Thoracic aorta (tissue), 2 donors: ENCODE data around the gene THY1. TPM values are rescaled to one million over a fixed set of nuclear protein-coding genes. Genes with fewer than 3 reads are reported as not detected.

Experiments used
- ATAC-seq: fragments of 150-250 bp; one replicate; pipeline ENCODE4 v1.8.0; 2017; ENCODE audit warnings: low read depth; ENCODE audit not compliant: insufficient number of reproducible peaks, low FRiP score
- DNase-seq: peaks from one replicate; pipeline ENCODE4 v3.0.0-alpha.2; 2020; ENCODE audit warnings: low spot score
- H3K27ac ChIP-seq, 2 donors: fragments of 200-600 bp; sonication (generic); 1 replicate in 1 of 2; 2 replicates in 1 of 2; pipeline ENCODE4 v1.5.1; 2016; ENCODE audit warnings: mild to moderate bottlenecking in 2 of 2, moderate library complexity in 2 of 2
- H3K27me3 ChIP-seq: fragments of 200-600 bp; sonication (generic); replicated peaks from 2 replicates; pipeline ENCODE4 v1.6.0; 2016; ENCODE audit warnings: mild to moderate bottlenecking; ENCODE audit not compliant: insufficient read depth
- H3K36me3 ChIP-seq: fragments of 200-600 bp; sonication (generic); one replicate; pipeline ENCODE4 v1.5.1; 2016
- H3K4me1 ChIP-seq, 2 donors: fragments of 200-600 bp; sonication (generic); 1 replicate in 1 of 2; 2 replicates in 1 of 2; pipeline versions ENCODE4 v1.5.1 to v1.6.0; 2016; ENCODE audit warnings: low read depth in 2 of 2, mild to moderate bottlenecking in 1 of 2; ENCODE audit not compliant: control insufficient read depth in 1 of 2
- H3K4me3 ChIP-seq: fragments of 200-600 bp; sonication (generic); 2 replicates; pipeline ENCODE4 v1.5.1; 2016; ENCODE audit warnings: mild to moderate bottlenecking
- H3K9me3 ChIP-seq: fragments of 200-600 bp; sonication (generic); 2 replicates; pipeline ENCODE4 v1.5.1; 2016
- CTCF ChIP-seq: fragments of 200-600 bp; sonication (generic); IDR thresholded peaks from one replicate; pipeline ENCODE4 v1.5.1; 2019; ENCODE audit warnings: antibody characterized with exemption
- total RNA-seq, 2 donors: library from RNA; depleted of rRNA; stranded (reverse); fragments of >200 nt; gene quantifications; one replicate each; pipeline versions ENCODE4 v1.1.0 to v1.2.3, GENCODE V29; 2016

THY1 gene
- total RNA-seq, 2 donors from 2014 or later = 12.0 to 15.4 TPM

- TF ChIP-seq CTCF = no peak
- no peak overlapping the region for H3K27ac ChIP-seq
- DNase-seq (no peak), ATAC-seq (no peak)
- H3K27me3 ChIP-seq = no peaks in the 10 kb centered on the region
- H3K36me3 ChIP-seq = no peaks in the 10 kb centered on the region
- H3K4me3 ChIP-seq = no peak overlapping the region
- no peaks in the 10 kb centered on the region for H3K9me3 ChIP-seq
- H3K4me1 ChIP-seq = peaks cover 7 to 30% of the 10 kb centered on the region in 2 donors
Observed at GRCh38 chr11:119373059-119373920, 49.7 kb downstream of the THY1 start.

- Histone ChIP-seq H3K36me3 (no peaks in the 10 kb centered on the region), H3K4me3 (no peak overlapping the region), H3K27ac (no peak overlapping the region), H3K4me1 (peaks cover 7 to 30% of the 10 kb centered on the region in 2 donors), H3K27me3 (no peaks in the 10 kb centered on the region), H3K9me3 (no peaks in the 10 kb centered on the region)
- ATAC-seq = no peak
- no peak for TF ChIP-seq CTCF
- DNase-seq = no peak
Observed at GRCh38 chr11:119372260-119373058, 50.5 kb downstream of the THY1 start.

GRCh38 chr11:119371778-119372182, 51.2 kb downstream of the THY1 start:
- Histone ChIP-seq H3K4me1 (peaks cover 7 to 30% of the 10 kb centered on the region in 2 donors), H3K27ac (no peak overlapping the region), H3K27me3 (no peaks in the 10 kb centered on the region), H3K9me3 (no peaks in the 10 kb centered on the region), H3K36me3 (no peaks in the 10 kb centered on the region), H3K4me3 (no peak overlapping the region)
- no peak for ATAC-seq
- peak; percentile 14 for TF ChIP-seq CTCF
- DNase-seq = no peak

GRCh38 chr11:119371067-119371601, 51.8 kb downstream of the THY1 start:
- DNase-seq = no peak
- Histone ChIP-seq H3K4me3 (no peak overlapping the region), H3K9me3 (no peaks in the 10 kb centered on the region), H3K27me3 (no peaks in the 10 kb centered on the region), H3K27ac (no peak overlapping the region), H3K36me3 (no peaks in the 10 kb centered on the region), H3K4me1 (peaks cover 7 to 25% of the 10 kb centered on the region in 2 donors)
- no peak for ATAC-seq
- TF ChIP-seq CTCF = no peak

GRCh38 chr11:119370486-119371046, 52.4 kb downstream of the THY1 start:
- no peaks in the 10 kb centered on the region for H3K27me3 ChIP-seq
- no peak for DNase-seq
- no peak overlapping the region for H3K27ac ChIP-seq
- no peaks in the 10 kb centered on the region for H3K36me3 ChIP-seq
- ATAC-seq = no peak
- no peak for TF ChIP-seq CTCF
- no peak overlapping the region for H3K4me3 ChIP-seq
- no peaks in the 10 kb centered on the region for H3K9me3 ChIP-seq
- H3K4me1 ChIP-seq = peaks cover 3 to 20% of the 10 kb centered on the region in 2 donors
